Fibroblast of villous mesenchyme (primary cell): ENCODE results near the gene POU2AF3. TPM values are rescaled to one million over a fixed set of nuclear protein-coding genes. Genes with fewer than 3 reads are reported as not detected.

Source experiments
- DNase-seq: peaks from one replicate; pipeline ENCODE4 v3.0.0-alpha.2; 2010; ENCODE audit warnings: low read depth
- H3K4me3 ChIP-seq: 2 replicates; pipeline ENCODE4 v1.5.1; 2011; ENCODE audit warnings: low read depth, mild to moderate bottlenecking, low read length
- CTCF ChIP-seq: IDR thresholded peaks from 2 replicates; pipeline ENCODE4 v1.5.1; 2012; ENCODE audit warnings: low read depth, mild to moderate bottlenecking, low read length; ENCODE audit not compliant: insufficient read depth
- total RNA-seq: library from RNA; depleted of rRNA; stranded (reverse); fragments of >200 nt; gene quantifications from 2 replicates; pipeline ENCODE4 v1.2.3, GENCODE V29; 2012

POU2AF3 gene
- total RNA-seq, 1 donor, result not detected

- TF ChIP-seq CTCF, result no peak
- no peak overlapping the region for H3K4me3 ChIP-seq
- DNase-seq, result no peak
These were observed 6.9 kb downstream of the POU2AF3 start for GRCh38 chr11:111305162-111305802.

DNA sequence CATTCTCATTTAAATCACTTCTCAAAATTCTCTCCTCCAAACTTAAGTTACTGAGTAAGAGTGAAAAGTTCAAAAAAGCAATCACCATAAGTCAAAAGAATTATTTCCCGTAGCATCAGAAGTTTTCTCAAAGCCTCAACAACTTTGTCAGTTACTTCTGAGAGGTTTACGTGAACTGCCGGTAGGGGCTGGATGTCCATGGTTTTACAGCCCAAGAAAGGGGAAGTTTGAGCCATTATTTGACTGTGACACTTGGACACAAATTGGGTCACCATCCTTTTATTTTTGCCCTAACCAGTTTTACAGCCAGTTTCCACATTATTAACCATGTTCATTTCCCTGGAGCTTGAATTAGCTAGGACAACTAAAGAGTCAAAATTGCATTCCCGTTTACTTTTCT lies 7.5 kb downstream of the POU2AF3 start:
- no peak overlapping the region for H3K4me3 ChIP-seq
- no peak for DNase-seq
- TF ChIP-seq CTCF, result no peak

DNA sequence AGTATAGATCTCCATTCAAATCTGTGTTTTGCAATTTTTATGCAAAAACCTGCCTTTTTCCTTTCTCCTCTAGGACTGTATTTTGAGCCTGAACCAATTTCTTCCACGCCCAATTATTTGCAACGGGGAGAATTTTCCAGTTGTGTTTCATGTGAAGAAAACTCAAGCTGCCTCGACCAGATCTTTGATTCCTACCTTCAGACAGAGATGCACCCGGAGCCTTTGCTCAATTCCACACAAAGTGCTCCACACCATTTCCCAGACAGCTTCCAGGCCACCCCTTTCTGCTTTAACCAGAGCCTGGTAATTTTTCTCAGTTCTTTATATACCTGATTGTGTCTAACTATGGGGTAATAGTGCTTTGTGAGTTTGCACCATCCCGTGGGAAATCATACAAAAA lies 8.0 kb downstream of the POU2AF3 start:
- DNase-seq, result no peak
- H3K4me3 ChIP-seq, result no peak overlapping the region
- no peak for TF ChIP-seq CTCF

DNA sequence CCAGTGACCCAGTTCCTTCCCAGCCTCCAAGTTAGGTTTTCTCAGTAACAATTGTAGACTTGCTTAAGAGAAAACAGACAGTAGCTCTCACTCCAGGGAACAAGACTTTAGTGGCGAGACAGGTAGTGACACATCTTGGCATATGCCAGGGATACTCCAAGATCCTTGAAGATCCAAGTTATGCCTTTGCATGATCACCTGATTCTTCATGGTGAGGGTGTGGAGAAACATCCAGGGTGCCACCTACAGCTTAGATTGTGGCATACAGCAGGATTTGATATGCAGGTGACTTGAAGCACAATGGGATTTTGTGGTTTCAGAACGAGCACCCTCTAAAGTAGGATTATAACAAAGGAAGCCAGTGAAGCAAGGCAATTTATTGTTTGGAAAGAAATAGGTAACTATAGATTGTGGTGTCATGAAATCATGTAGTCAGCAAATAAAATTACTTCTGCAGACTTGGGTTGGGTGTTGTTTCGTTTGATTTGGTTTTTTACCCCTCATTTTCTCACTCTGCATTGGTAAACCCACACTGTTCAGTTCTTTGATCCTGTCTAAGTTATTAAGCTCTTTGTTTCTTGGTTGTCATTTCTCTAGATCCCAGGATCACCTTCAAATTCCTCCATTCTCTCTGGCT lies 9.2 kb downstream of the POU2AF3 start:
- no peak for DNase-seq
- H3K4me3 ChIP-seq, result no peak overlapping the region
- no peak for TF ChIP-seq CTCF

DNA sequence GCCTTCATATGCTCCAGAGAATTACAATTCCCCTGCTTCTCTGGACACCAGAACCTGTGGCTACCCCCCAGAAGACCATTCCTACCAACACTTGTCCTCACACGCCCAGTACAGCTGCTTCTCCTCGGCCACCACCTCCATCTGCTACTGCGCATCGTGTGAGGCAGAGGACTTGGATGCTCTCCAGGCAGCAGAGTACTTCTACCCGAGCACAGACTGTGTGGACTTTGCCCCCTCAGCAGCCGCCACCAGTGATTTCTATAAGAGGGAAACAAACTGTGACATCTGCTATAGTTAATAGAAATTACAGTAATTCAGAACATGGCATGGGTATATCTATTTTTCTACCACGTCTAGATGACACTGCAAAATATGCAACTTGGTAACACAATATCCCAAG lies 9.8 kb downstream of the POU2AF3 start:
- no peak for DNase-seq
- no peak for TF ChIP-seq CTCF
- no peak overlapping the region for H3K4me3 ChIP-seq

GRCh38 chr11:111309215-111309915 lies 11.0 kb downstream of the POU2AF3 start:
- no peak overlapping the region for H3K4me3 ChIP-seq
- no peak for TF ChIP-seq CTCF
- DNase-seq, result no peak
